Activated CD8-positive, alpha-beta T cell treated with anti-CD3 and anti-CD28 coated beads for 36 hours (primary cell): Measurements from ENCODE around the gene LRRC10. TPM values are rescaled to one million over a fixed set of nuclear protein-coding genes. Genes with fewer than 3 reads are reported as not detected.
"Not testable (repeated sequence)": the region's sequence is repeated elsewhere in the genome, so short reads cannot be mapped to it uniquely, and the experiment has no call there.

Experiments used
- ATAC-seq: fragments of 200-7000 bp; cut with Tn5 transposase; one replicate; pipeline ENCODE4 v1.10.0; 2021; ENCODE audit warnings: mild to moderate bottlenecking, moderate library complexity
- CTCF ChIA-PET: fragments of 350-600 bp; sonication (Branson Sonifier 250); formaldehyde crosslinking; loops from one replicate; lab custom pipeline; 2021; ENCODE audit warnings: antibody characterized with exemption; lab: Charles Lee
- POLR2A ChIA-PET: fragments of 350-600 bp; sonication (Branson Sonifier 250); formaldehyde crosslinking; loops from one replicate; lab custom pipeline; 2021; ENCODE audit warnings: antibody characterized with exemption; lab: Charles Lee
- DNase-seq: peaks from one replicate; pipeline ENCODE4 v3.0.0-alpha.2; 2020
- H3K27ac Mint-ChIP-seq: one replicate; pipeline ENCODE4 v1.8.0; 2021; ENCODE audit warnings: mild to moderate bottlenecking, mixed read lengths
- H3K27me3 Mint-ChIP-seq: one replicate; pipeline ENCODE4 v1.8.0; 2021; ENCODE audit warnings: mixed read lengths
- H3K36me3 Mint-ChIP-seq: one replicate; pipeline ENCODE4 v1.8.0; 2021; ENCODE audit warnings: low read depth, mixed read lengths
- H3K4me1 Mint-ChIP-seq: one replicate; pipeline ENCODE4 v1.8.0; 2021; ENCODE audit warnings: low read depth, mixed read lengths
- H3K4me3 Mint-ChIP-seq: one replicate; pipeline ENCODE4 v1.8.0; 2021; ENCODE audit warnings: mild to moderate bottlenecking, moderate library complexity, mixed read lengths
- H3K9me3 Mint-ChIP-seq: one replicate; pipeline ENCODE4 v1.8.0; 2021; ENCODE audit warnings: mixed read lengths
- CTCF ChIP-seq: fragments of 200-600 bp; IDR thresholded peaks from one replicate; pipeline ENCODE4 v1.8.0; 2022; ENCODE audit warnings: antibody characterized with exemption, mild to moderate bottlenecking
- intact Hi-C: fragments of 100-400 bp; cut with micrococcal nuclease; formaldehyde crosslinking; loops from one replicate; pipeline ENCODE4 v1.10.0; 2022
- total RNA-seq, 2 experiments: library from RNA; stranded (reverse); gene quantifications; one replicate each; pipeline ENCODE4 v1.2.3, GENCODE V29; 2021

The LRRC10 gene
- total RNA-seq, 2 experiments from 2014 or later, result not detected

DNA sequence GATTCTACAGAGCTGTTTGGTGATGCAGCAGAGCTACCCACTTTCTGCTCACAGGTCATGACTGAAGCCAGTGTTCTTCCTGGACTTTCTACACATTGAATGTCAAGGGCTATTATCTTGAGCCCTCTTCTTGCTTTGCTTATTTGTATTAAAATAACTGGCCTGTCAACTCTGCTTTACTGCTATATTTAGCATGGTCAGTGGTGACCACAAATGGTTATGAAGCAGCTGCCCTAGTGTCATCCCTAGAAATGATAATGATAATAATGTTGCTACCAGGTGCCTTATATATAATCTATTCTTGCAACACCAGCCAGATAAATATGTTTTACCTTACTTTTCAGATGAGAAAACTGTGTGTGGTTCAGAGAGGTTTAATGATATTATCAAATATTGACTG lies 2.6 kb upstream of the LRRC10 start:
- no peaks in the 10 kb centered on the region for H3K36me3 Mint-ChIP-seq
- no peaks in the 10 kb centered on the region for H3K9me3 Mint-ChIP-seq
- H3K27ac Mint-ChIP-seq, result no peak overlapping the region
- ChIA-PET CTCF (interaction anchor here (0.6 kb wide), 1 partner anchor 26 kb away, joined by 3 read pairs; no protein-coding TSS in a partner anchor), POLR2A (no interaction called here)
- no peak overlapping the region for H3K4me3 Mint-ChIP-seq
- H3K4me1 Mint-ChIP-seq, result no peaks in the 10 kb centered on the region
- no peak for TF ChIP-seq CTCF
- intact Hi-C loops, result no loop called here
- no peak for DNase-seq
- peaks cover 6% of the 10 kb centered on the region for H3K27me3 Mint-ChIP-seq
- ATAC-seq, result no peak

DNA sequence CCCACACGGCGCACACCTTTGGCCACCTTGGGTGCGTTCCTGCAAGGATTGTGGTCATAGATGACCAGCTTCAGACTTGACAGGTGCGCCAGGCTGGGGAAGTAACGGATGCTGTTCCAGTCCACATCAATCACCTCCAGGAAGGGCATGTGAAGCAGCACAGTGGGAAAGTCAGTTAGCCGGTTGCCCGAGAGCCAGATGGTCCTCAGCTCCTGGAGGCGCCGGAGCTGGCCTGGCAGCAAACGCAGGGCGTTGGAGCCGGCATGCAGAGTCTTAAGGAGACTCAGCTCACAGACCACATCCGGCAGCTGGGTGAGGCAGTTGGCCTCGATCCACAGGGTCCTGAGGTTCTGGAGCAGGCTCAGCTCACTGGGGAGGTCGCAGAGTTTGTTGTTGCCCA lies 581 bp downstream of the LRRC10 start:
- Mint-ChIP-seq H3K27ac (no peak overlapping the region), H3K4me1 (no peaks in the 10 kb centered on the region), H3K27me3 (no peaks in the 10 kb centered on the region), H3K9me3 (no peaks in the 10 kb centered on the region), H3K36me3 (no peaks in the 10 kb centered on the region), H3K4me3 (no peak overlapping the region)
- ChIA-PET CTCF (interaction anchor here (1.3 kb wide), 2 partner anchors 30 to 39 kb away, joined by 3 to 4 read pairs; no protein-coding TSS in a partner anchor), POLR2A (interaction anchor here (0.9 to 1.1 kb wide), 2 partner anchors 9 to 23 kb away, joined by 3 read pairs; no protein-coding TSS in a partner anchor)
- TF ChIP-seq CTCF, result no peak
- DNase-seq (no peak), ATAC-seq (no peak)
- intact Hi-C loops, result no loop called here

DNA sequence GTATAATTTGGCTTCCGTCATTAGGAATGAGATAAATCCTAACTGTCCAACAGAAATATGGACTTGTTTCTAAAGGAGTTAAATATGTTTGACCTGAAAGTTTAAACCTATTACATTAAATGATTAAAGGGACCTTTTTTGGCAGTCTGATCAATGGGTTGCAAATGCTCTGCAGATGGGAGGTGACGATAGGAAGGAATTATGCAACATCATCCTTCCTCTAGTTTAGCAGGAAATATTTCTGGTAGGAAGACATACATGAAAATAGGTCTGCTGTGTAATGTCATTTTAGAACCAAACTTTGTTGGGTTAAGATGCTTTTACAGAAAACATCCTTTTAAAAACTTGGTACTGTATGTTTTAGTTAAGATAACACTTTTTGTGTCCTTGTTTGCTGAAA lies 2.6 kb downstream of the LRRC10 start:
- ATAC-seq, result no peak
- ChIA-PET POLR2A (interaction anchor here (1.0 to 1.5 kb wide), 2 partner anchors 15 to 22 kb away, joined by 3 to 4 read pairs; partner anchors contain the start of gene CCT2), CTCF (interaction anchor here (1.4 kb wide), 1 partner anchor 317 kb away, joined by 4 read pairs; no protein-coding TSS in a partner anchor)
- H3K36me3 Mint-ChIP-seq, result peaks cover 5% of the 10 kb centered on the region
- no peaks in the 10 kb centered on the region for H3K4me1 Mint-ChIP-seq
- intact Hi-C loops, result no loop called here
- H3K4me3 Mint-ChIP-seq, result no peak overlapping the region
- H3K27ac Mint-ChIP-seq, result no peak overlapping the region
- H3K9me3 Mint-ChIP-seq, result no peaks in the 10 kb centered on the region
- DNase-seq, result no peak
- no peak for TF ChIP-seq CTCF
- H3K27me3 Mint-ChIP-seq, result no peaks in the 10 kb centered on the region

DNA sequence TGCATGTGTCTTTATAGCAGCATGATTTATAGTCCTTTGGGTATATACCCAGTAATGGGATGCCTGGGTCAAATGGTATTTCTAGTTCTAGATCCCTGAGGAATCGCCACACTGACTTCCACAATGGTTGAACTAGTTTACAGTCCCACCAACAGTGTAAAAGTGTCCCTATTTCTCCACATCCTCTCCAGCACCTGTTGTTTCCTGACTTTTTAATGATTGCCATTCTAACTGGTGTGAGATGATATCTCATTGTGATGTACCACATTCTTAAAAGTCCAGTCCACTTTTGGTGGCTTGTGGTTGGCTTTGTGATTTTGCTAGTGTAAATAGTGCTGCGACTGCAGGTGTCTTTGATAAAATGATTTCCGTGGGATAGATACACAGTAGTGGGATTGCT lies 6.4 kb downstream of the LRRC10 start:
- intact Hi-C loops, CTCF ChIA-PET: not testable (repeated sequence)

GRCh38 chr12:69603556-69603955 lies 7.2 kb downstream of the LRRC10 start:
- H3K27me3 Mint-ChIP-seq, H3K9me3 Mint-ChIP-seq, H3K4me1 Mint-ChIP-seq, DNase-seq, ATAC-seq, H3K27ac Mint-ChIP-seq, H3K4me3 Mint-ChIP-seq, intact Hi-C loops: not testable (repeated sequence)
- ChIA-PET POLR2A (interaction anchor here (0.6 kb wide), 1 partner anchor 15 kb away, joined by 3 read pairs; no protein-coding TSS in a partner anchor), CTCF (interaction anchor here (0.6 to 0.8 kb wide), 2 partner anchors 33 to 116 kb away, joined by 3 read pairs; no protein-coding TSS in a partner anchor)
- H3K36me3 Mint-ChIP-seq, result peaks cover 39% of the 10 kb centered on the region

More for the DNA sequence above, 6.4 kb downstream of the LRRC10 start:
- H3K27ac Mint-ChIP-seq, H3K4me1 Mint-ChIP-seq, H3K27me3 Mint-ChIP-seq, POLR2A ChIA-PET, H3K4me3 Mint-ChIP-seq, ATAC-seq, DNase-seq, H3K9me3 Mint-ChIP-seq: not testable (repeated sequence)
- peaks cover 37% of the 10 kb centered on the region for H3K36me3 Mint-ChIP-seq

GRCh38 chr12:69602954-69603353 lies 7.8 kb downstream of the LRRC10 start:
- Mint-ChIP-seq H3K4me1 (no peaks in the 10 kb centered on the region), H3K9me3 (no peaks in the 10 kb centered on the region), H3K36me3 (peaks cover 44% of the 10 kb centered on the region), H3K4me3 (no peak overlapping the region), H3K27ac (no peak overlapping the region), H3K27me3 (no peaks in the 10 kb centered on the region)
- ATAC-seq, result no peak
- ChIA-PET POLR2A (interaction anchor here (0.6 kb wide), 1 partner anchor 15 kb away, joined by 3 read pairs; no protein-coding TSS in a partner anchor), CTCF (interaction anchor here (0.8 kb wide), 1 partner anchor 32 kb away, joined by 3 read pairs; no protein-coding TSS in a partner anchor)
- intact Hi-C loops, result no loop called here
- no peak for TF ChIP-seq CTCF
- DNase-seq, result no peak
